Left renal pelvis (tissue), 4 donors: ENCODE measurements around the gene DENND4C. TPM values are rescaled to one million over a fixed set of nuclear protein-coding genes. Genes with fewer than 3 reads are reported as not detected.
"Not testable (repeated sequence)": the region's sequence is repeated elsewhere in the genome, so short reads cannot be mapped to it uniquely, and the experiment has no call there.

Experiments used
- DNase-seq, 4 donors: peaks; one replicate each; pipeline ENCODE4 v3.0.0-alpha.2; 2013; ENCODE audit warnings: low read depth in 4 of 4, low spot score in 3 of 4
- polyA plus RNA-seq, 4 donors: library from polyadenylated mRNA; unstranded; fragments of 120-200 nt; gene quantifications; one replicate each; pipeline ENCODE4 v1.2.1, GENCODE V29; 2013; ENCODE audit not compliant: insufficient read length in 4 of 4

DENND4C gene
- polyA plus RNA-seq, 4 donors = 43.7 to 50.9 (median 47.1) TPM

DNA sequence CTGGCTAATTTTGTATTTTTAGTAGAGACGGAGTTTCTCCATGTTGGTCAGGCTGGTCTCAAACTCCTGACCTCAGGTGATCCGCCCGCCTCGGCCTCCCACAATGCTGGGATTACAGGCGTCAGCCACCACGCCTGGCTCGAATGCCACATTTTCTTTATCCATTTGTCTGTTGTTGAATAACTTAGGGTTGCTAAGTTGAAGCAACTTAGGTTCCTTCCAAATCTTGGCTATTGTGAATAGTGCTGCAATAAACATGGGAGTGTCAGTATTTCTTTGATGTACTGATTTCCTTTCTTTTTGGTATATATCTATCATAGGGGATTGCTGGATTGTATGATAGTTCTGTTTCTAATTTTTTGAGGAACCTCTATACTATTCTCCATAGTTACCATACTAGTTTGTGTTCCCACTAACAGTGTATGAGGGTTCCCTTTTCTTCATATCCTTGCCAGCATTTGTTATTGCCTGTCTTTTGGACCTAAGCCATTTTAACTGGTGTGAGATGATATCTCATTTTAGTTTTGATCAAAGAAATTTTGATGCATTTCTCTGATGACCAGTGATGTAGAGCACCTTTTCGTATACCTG, 29.3 kb downstream of the DENND4C start:
- not testable (repeated sequence) for DNase-seq

DNA sequence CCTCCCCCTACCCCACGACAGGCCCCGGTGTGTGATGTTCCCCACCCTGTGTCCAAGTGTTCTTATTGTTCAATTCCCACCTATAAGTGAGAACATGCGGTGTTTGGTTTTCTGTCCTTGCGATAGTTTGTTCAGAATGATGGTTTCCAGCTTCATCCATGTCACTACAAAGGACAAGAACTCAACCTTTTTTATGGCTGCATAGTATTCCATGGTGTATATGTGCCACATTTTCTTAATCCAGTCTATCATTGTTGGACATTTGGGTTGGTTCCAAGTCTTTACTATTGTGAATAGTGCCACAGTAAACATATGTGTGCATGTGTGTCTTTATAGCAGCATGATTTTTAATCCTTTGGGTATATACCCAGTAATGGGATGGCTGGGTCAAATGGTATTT, 35.1 kb downstream of the DENND4C start:
- not testable (repeated sequence) for DNase-seq

DNA sequence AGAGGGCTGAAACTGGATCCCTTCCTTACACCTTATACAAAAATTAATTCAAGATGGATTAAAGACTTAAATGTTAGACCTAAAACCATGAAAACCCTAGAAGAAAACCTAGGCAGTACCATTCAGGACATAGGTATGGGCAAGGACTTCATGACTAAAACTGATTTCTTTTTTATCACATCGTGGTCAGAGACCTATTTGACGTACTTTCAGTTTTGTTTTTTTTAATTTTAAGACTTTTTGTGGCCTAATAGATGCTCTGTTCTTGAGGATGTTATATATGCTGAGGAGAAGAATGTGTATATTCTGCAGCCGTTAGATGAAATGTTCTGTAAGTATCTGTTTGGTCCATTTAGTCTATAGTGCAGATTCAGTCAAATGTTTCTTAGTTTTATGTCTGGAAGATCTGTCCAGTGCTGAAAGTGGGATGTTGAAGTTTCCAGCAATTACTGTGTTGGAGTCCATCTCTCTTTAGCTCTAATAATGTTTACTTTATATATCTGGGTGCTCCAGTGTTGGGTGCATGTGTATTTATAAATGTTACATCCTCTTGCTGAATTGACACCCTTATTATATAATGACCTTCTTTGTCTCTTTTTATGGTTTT, 36.4 kb downstream of the DENND4C start:
- not testable (repeated sequence) for DNase-seq

DNA sequence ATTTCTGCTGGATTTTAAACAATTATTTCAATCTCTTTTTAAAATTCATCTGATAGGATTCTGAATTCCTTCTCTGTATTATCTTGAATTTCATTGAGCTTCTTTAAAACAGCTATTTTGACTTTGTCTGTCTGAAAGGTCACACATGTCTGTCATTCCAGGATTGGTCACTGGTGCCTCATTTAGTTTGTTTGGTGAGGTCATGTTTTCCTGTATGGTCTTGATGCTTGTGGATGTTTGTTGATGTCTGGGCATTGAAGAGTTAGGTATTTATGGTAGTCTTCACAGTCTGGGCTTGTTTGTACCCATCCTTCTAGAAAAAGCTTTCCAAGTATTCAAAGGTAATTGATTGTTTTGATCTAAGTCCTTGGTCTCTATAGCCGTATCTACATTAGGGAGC, 39.1 kb downstream of the DENND4C start:
- no peak for DNase-seq

DNA sequence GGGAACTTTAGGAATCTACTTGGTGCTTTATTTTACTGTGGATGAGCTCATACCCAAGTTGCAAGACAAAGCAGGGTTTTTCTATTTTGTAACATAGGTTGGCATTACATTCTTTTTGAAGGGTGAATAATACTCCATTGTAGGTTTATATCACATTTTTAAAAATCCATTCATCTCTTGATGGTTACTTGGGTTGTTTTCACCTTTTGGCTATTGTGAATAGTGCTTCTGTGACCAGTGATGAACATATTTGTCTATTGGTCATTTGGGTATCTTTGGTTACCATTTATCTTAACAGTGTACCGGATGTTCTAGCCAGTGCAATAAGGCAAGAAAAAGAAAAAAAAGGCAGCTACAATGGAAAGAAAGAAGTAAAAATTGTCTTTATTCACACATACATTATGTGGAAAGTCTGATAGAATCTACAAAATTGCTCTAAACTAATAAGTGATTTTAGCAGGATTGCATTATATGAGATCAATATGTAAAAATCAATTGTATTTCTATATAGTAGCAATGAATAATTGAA, 40.0 kb downstream of the DENND4C start:
- DNase-seq = no peak

DNA sequence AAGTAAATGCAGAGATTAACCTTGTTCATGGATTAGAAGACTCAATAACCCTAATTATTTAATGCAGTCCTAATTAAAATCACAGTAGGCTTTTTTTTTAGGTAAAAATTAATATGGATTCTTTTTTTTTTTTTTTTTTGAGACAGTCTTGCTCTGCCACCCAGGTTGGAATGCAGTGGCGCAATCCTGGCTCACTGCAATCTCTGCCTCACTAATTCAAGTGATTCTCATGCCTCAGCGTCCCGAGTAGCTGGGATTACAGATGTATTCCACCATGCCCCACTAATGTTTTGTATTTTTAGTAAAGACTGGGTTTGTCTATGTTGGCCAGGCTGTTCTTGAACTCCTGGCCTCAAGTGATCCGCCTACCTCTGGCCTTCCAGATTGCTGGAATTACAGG, 40.6 kb downstream of the DENND4C start:
- no peak for DNase-seq

DNA sequence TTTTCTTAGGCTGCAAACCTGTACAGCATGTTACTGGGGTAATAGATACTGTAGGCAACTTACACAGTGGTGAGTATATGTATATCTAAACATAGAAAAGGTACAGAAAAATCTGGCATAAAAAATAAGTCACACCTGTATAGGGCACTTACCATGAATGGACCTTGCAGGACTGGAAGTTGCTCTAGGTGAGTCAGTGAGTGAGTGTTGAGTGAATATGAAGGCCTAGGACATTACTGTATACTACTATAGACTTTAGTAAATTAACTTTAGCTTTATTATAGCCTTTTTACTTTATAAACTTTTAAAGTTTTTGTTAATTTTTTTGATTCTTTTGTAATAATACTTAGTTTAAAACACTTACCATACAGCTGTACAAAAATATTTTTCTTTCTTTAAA, 51.3 kb downstream of the DENND4C start:
- no peak for DNase-seq

DNA sequence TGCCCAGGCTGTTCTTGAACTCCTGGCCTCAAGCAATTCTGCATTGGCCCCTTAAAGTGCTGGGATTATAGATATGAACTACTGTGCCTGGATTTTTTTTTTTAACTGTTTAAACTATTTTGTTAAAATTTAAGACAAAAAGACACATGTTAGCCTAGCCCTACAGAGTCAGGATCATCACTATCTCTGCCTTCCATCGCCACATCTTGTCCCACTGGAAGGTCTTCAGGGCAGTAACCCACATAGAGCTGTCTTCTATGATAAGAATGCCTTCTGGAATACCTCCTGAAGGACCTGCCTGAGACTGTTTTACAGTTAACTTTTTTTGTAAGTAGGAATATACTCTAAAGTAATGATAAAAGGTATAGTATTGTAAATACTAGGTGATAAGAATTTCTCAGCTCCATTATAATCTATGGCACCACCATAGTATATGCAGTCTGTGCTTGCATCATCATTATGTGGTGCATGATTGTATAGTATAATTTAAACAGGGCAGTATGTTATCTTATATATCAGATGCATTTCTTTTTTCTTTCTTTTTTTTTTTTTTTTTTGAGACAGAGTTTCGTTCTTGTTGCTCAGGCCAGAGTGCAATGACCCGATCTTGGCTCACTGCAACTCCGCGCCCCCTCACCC, 52.7 kb downstream of the DENND4C start:
- DNase-seq = no peak

DNA sequence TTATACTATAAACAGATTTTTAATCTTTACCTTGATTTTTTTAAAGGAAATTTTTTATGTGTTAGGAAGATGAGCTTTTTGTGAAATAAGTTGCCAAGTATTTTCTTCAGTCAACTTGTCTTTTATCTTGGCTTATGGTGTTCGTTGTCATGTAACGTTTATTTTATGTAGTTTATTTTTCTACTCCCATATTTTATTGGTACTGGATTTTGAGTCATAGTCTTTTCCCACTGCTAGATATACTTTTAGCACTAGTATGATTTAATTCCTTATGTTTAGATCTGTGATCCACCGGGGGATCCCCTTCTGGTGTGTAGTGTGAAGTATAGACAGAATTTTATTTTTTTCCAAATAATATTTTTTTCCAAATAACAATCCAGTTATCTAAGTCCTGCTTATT, 54.2 kb downstream of the DENND4C start:
- no peak for DNase-seq

DNA sequence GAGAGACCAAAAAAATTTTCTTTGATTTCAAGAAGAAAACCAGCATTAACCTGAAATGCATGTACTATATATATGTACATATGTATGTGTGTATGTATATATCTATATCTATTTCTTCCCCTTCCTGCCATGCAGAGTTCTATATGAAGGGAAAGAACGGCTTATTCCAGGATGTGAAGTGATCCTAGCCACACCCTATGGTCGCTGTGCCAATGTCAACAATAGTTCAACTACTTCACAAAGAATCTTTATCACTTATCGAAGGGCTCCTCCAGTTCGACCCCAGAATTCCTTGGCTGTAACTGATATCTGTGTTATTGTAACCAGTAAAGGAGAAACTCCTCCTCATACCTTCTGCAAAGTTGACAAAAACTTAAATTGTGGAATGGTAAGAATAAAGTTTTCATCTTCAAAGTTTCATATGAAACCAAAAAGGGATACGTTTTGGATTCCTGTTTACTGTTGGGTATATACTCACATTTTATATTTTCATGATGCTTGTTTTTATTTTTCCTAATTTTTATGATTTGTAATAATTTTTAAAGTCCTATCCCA, 56.2 kb downstream of the DENND4C start:
- no peak for DNase-seq

DNA sequence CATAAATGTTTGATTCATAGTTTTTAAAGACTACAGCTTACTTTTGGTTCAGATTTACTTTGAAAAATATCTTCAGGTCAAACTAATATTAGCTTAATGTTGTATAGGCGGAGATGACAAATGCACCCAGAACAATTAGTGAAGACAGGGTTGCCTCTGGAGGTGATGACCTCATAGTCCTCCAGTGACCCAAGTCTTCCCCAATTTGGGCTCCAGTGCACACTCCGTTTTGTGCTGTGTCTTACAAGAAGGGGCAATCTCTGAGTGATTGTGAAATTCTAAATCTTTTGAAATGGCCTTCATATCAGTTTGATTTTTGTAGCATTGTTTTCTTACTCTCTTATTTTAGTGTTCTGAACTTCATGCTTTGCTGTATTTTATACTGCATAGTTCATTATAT, 57.6 kb downstream of the DENND4C start:
- no peak for DNase-seq

DNA sequence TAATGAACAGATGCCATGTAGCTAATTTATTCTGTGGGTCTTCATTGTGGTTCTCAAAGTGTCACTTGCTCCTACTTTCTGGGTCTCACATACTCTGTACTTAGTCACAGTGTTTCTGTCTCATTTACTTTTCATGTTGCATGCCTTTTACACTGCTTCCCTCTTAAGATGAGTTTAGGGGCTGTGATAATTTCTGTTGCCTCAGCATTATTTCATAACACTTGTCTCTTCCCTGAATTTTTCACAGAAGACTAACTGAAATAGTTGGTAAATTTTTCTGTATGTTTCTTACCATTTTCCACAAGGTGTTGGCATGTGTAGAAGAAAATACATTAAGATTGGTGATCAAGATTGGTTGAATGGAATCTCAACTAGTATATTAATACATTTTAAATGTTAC, 59.6 kb downstream of the DENND4C start:
- no peak for DNase-seq

DNA sequence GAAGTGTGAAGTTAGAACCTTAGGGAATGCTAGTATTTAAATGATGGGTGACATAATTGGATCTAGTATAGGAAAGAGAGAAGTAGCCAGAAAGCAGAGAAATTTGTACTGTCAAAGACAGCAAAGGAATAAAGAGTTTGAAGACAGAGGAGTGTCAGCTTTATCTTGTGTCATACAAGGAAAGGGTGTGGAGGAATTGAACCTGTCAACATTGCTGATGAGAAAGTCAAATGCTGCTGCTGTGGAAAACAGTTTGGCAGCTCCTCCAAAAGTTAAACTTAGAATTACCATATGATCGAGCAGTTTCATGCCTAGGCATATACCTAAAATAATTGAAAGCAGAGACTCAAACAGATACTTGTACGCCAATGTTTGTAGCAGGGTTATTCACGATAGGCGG, 63.7 kb downstream of the DENND4C start:
- DNase-seq = no peak

DNA sequence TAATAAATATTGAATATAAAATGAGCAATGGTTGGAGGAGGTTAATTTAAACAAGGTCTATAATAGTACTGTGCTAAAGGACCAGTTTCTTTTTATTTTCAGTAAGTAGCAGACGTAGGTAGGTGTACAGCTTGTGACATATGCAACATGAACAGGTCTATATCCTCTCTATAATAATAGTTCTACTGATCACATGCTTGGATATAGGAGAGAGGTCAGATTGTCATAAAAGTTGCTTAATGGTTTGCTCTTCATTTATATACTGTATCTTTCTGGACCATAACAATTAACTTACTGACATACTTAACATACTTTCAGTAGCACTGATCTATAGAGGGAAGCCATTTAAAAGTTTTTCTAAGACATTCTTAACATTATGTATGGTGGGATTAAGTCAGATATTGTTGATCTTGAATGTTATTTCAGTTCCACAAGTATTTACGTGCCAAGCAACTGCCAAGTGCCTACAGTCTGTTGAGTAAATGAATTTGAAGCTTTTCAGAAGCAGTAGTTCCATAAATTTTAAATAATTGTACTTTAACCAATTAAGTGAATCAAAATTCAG, 68.0 kb downstream of the DENND4C start:
- no peak for DNase-seq

DNA sequence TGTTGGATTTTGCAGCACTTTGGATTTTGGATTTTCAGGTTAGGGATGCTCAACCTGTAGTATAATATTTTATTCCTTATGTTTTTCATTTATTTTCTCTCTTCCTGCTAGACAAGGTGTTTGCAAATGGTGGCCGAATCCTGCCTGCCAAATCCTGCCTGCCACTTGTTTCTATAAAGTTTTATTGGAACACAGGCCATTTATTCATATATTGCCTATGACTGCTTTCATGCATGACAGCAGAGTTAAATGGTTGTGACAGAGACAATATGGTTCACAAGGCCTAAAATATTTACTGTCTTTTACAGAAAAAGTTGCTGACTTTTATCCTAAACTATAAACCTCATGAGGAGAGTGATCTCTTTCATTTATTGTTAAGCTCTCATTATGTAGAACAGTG, 72.7 kb downstream of the DENND4C start:
- DNase-seq = no peak

DNA sequence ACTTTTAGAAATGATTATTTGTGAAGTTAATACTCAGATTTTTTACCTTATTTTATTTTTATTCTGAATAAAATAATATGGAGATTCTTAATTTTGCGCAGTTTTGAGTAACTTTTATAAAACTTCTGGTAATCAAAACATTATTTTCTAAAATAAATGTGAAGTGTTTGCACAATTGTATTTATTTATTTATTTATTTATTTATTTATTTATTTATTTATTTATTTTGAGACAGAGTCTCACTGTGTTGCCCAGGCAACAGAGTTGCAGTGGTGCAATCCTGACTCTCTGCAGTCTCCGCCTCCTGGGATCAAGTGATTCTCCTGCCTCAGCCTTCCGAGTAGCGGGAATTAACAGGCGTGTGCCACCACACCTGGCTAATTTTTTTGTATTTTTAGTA, 76.1 kb downstream of the DENND4C start:
- no peak for DNase-seq

DNA sequence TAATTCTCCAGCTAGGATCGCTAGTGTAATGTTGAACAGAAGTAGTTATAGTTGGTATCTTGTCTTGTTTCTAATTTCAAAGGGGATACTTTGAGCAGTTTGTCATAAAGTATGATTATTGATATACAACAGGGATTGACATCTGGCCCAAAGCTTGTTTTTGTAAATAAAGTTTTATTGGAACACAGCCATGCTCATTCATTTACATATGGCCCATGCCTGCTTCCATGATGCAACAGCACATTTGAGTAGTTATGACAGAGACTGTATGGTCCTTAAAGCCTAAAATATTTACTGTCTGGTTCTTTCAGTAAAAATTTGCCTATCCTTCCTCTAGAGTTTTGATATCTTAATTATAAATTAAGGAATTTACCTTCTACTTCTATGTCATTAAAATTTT, 79.8 kb downstream of the DENND4C start:
- no peak for DNase-seq

DNA sequence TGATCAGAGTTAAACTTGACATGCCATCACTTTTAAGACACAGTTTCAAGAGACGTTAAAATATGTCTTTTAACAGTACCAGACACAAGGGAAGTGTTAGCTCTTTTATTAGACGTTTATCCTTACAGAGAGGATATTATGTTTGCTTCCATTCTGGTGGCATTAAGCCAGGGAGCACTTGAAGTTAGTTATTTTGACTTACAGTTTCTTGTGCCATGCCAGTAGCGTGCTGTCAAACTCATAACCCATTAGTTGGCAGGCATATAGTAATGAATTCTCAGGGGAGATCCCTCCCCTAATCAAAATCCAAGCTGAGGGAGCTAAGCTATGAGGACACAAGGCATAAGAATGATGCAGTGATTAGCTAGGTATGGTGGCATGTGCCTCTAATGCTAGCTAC, 83.1 kb downstream of the DENND4C start:
- DNase-seq = no peak

DNA sequence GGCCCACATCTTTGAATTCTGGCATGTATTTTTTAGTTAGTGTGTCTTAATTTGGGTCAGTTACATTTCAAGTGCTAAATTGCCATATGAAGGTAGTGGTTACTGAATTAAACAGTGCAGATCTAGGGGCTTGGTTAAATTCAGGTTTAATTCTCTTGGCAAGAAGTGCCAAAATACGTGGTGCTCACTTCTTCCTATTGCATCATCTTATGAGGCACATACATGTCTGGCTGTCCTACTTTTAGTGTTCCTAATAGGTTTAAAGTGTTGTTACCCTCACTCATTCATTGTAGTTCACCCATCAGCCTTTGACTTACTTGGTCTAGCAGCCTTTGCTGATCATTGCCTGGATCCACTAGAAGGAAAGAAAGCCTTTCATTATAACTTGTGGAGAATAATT, 90.0 kb downstream of the DENND4C start:
- DNase-seq = no peak

DNA sequence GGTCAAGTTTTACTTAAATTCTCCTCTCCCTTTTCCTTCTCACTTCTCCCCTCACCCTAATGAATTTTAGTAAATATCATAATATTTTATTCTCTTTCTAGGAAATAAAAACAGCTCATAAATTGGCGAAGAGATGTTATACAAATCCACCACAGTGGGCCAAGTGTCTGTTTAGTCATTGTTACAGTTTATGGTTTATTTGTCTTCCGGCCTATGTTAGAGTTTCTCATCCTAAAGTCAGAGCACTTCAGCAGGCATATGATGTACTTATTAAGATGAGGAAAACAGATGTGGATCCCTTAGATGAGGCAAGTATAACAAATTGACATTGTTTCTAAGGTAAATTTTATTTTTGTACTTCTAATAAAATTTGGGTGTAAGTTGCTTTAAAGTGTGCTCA, 101.4 kb downstream of the DENND4C start:
- no peak for DNase-seq

DNA sequence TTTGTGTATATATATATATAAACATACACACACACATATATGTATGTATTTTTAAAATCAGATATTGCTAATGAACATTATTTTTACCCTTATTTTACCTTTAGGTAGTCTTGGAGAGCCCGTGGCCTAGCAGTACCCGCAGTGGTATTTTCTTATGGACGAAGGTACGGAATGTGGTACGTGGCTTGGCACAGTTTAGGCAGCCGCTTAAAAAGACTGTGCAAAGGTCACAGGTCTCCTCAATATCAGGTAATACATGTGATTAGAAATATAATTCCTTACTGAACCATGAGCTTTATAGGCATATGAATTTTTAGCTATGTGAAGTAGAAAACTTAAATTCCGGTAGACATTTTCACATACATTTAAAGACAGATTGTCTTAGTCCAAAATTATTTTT, 105.7 kb downstream of the DENND4C start:
- DNase-seq = no peak

DNA sequence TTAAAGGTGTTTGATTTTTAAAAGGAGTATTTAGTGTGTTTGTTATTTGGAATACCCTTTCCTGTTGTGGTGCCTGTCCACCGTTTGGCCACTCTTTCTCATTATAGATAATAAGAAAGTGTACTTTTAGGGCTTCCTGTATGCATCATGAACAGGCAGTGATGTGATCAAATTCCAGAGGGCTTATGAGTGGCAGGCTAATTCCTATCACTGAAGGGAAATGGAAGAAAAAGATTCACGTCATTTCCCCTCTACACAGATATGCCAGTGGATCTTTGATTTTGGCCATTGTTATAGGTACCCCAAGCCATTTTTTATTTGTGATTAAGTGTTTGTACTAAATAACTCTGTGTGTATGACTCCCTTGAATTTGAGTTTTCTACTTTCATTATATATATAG, 112.5 kb downstream of the DENND4C start:
- DNase-seq = no peak
